ENCODE measurements around the gene GJB5. TPM values are rescaled to one million over a fixed set of nuclear protein-coding genes. Genes with fewer than 3 reads are reported as not detected.

Gene GJB5
- total and polyA plus RNA-seq, 4 donors: 0.17 to 1.6 (median 0.56) TPM

- H3K9me3 ChIP-seq (ENCODE audit: control insufficient read depth in 4 of 4, insufficient read depth in 3 of 4, low read length in 3 of 4): no peaks in the 10 kb centered on the region
- H3K27me3 ChIP-seq (ENCODE audit: control insufficient read depth in 3 of 3, insufficient read depth in 3 of 3, low read length in 2 of 3): peaks cover 0 to 13% (median 0%) of the 10 kb centered on the region in 3 donors
- H3K4me1 ChIP-seq (ENCODE audit: control insufficient read depth in 5 of 5, insufficient read depth in 5 of 5, low read length in 5 of 5): no peaks in the 10 kb centered on the region
- WGBS, 2 donors: 69 to 80% methylated on average over 18 of the region's 18 CpGs
- H3K27ac ChIP-seq (ENCODE audit: low read depth in 1 of 2, low read length in 1 of 2): no peak overlapping the region
- no peak overlapping the region for H3K4me3 ChIP-seq
- no peak overlapping the region for H3K9ac ChIP-seq (ENCODE audit: insufficient read depth in 1 of 2, low read length in 2 of 2)
- DNase-seq: no peak
- no peaks in the 10 kb centered on the region for H3K36me3 ChIP-seq (ENCODE audit: control insufficient read depth in 4 of 4, insufficient read depth in 4 of 4, low read length in 4 of 4)
- ATAC-seq (ENCODE audit: insufficient read depth, low FRiP score): no peak
- no peak for TF ChIP-seq CTCF (IDR thresholded peaks at IDR 0.05; ENCODE audit: control extremely low read depth, extremely low read depth)
These were observed 7.8 kb upstream of the GJB5 start for GRCh38 chr1:34746785-34747637.

- Histone ChIP-seq H3K27ac (ENCODE audit: low read depth in 1 of 2, low read length in 1 of 2) (no peak overlapping the region), H3K4me3 (no peak overlapping the region), H3K9ac (ENCODE audit: insufficient read depth in 1 of 2, low read length in 2 of 2) (no peak overlapping the region), H3K27me3 (ENCODE audit: control insufficient read depth in 3 of 3, insufficient read depth in 3 of 3, low read length in 2 of 3) (peaks cover 0 to 13% (median 0%) of the 10 kb centered on the region in 3 donors), H3K4me1 (ENCODE audit: control insufficient read depth in 5 of 5, insufficient read depth in 5 of 5, low read length in 5 of 5) (no peaks in the 10 kb centered on the region), H3K9me3 (ENCODE audit: control insufficient read depth in 4 of 4, insufficient read depth in 3 of 4, low read length in 3 of 4) (no peaks in the 10 kb centered on the region), H3K36me3 (ENCODE audit: control insufficient read depth in 4 of 4, insufficient read depth in 4 of 4, low read length in 4 of 4) (no peaks in the 10 kb centered on the region)
- WGBS, 2 donors: 77 to 83% methylated on average over 6 of the region's 6 CpGs
- no peak for ATAC-seq (ENCODE audit: insufficient read depth, low FRiP score)
- no peak for DNase-seq
- no peak for TF ChIP-seq CTCF (IDR thresholded peaks at IDR 0.05; ENCODE audit: control extremely low read depth, extremely low read depth)
These were observed 7.3 kb upstream of the GJB5 start for GRCh38 chr1:34747638-34747941.

- H3K27me3 ChIP-seq (ENCODE audit: control insufficient read depth in 3 of 3, insufficient read depth in 3 of 3, low read length in 2 of 3): peaks cover 0 to 13% (median 0%) of the 10 kb centered on the region in 3 donors
- WGBS, 2 donors: 43 to 61% methylated on average over 8 of the region's 8 CpGs
- no peak overlapping the region for H3K27ac ChIP-seq (ENCODE audit: low read depth in 1 of 2, low read length in 1 of 2)
- ATAC-seq (ENCODE audit: insufficient read depth, low FRiP score) (no peak), DNase-seq (no peak)
- H3K4me3 ChIP-seq: no peak overlapping the region
- no peaks in the 10 kb centered on the region for H3K36me3 ChIP-seq (ENCODE audit: control insufficient read depth in 4 of 4, insufficient read depth in 4 of 4, low read length in 4 of 4)
- H3K4me1 ChIP-seq (ENCODE audit: control insufficient read depth in 5 of 5, insufficient read depth in 5 of 5, low read length in 5 of 5): no peaks in the 10 kb centered on the region
- no peaks in the 10 kb centered on the region for H3K9me3 ChIP-seq (ENCODE audit: control insufficient read depth in 4 of 4, insufficient read depth in 3 of 4, low read length in 3 of 4)
- no peak for TF ChIP-seq CTCF (IDR thresholded peaks at IDR 0.05; ENCODE audit: control extremely low read depth, extremely low read depth)
- no peak overlapping the region for H3K9ac ChIP-seq (ENCODE audit: insufficient read depth in 1 of 2, low read length in 2 of 2)
These were observed 4.9 kb upstream of the GJB5 start for GRCh38 chr1:34749992-34750391.
